ENCODE results near the gene ABCA13.

Gene ABCA13

DNA sequence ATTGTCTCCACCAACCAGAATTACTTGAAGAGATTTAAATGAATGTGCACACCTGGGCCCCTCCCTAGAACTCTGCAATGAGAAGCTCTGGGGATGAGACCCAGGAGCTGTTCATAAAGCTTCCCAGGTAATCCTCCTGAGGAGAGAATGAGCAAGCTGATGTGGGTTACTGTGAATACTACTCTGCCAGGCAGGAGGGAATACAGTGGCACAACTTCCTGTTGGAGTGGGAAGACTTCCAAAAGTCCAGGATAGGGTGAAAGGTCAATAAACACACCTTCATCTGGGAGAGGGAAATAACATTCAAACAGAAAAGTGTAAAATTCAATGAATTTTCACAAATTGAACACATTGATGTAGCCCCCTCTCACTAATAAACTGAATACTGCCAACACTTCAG, 351.4 kb downstream of the ABCA13 start:
- no peak overlapping the region for H3K4me3 ChIP-seq (ENCODE audit: low read length)
- TF ChIP-seq, protein P1, sequence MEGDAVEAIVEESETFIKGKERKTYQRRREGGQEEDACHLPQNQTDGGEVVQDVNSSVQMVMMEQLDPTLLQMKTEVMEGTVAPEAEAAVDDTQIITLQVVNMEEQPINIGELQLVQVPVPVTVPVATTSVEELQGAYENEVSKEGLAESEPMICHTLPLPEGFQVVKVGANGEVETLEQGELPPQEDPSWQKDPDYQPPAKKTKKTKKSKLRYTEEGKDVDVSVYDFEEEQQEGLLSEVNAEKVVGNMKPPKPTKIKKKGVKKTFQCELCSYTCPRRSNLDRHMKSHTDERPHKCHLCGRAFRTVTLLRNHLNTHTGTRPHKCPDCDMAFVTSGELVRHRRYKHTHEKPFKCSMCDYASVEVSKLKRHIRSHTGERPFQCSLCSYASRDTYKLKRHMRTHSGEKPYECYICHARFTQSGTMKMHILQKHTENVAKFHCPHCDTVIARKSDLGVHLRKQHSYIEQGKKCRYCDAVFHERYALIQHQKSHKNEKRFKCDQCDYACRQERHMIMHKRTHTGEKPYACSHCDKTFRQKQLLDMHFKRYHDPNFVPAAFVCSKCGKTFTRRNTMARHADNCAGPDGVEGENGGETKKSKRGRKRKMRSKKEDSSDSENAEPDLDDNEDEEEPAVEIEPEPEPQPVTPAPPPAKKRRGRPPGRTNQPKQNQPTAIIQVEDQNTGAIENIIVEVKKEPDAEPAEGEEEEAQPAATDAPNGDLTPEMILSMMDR (conservative IDR thresholded peaks at IDR 0.05; ENCODE audit: low read length) = no peak
- DNase-seq (ENCODE audit: low read depth) = no peak

DNA sequence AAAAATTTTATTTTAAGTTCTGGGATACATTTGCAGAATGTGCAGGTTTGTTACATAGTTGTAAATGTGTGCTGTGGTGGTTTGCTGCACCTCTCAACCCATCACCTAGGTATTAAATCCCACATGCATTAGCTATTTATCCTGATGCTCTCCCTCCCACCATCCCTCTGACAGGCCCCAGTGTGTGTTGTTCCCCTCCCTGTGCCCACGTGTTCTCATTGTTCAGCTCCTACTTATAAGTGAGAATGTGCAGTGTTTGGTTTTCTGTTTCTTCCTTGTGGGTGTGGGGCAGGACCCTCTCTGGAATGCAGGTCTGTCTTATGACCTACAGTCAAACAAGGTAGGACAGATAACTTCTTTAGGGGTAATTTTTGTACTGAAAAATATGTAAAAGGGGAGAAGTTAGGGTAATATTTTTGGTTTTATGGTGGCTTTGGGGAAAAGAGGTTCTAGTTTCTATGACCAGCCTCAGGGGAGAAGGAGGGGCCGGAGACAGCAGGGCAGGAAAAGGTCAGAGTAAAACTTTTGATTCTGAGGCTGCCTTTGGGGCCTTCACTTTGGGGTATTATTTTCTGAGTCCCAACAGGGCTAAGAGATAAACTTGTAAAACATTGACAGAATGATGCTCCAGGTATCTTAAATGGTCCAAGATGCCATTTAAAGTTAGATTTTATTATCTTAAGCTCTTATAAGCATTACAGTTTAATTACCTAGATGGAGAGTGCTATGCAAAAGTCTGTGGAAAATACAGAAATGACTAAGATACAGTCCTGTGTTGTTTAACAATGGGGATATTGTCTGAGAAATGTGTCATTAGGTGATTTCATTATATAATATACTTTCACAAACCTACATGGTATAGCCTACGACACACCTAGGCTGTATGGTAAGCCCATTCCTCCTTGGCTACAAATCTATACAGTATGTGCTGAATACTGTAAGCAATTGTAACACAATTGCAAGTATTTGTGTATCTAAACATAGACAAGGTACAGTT, 354.8 kb downstream of the ABCA13 start:
- TF ChIP-seq, protein P1 (conservative IDR thresholded peaks at IDR 0.05; ENCODE audit: low read length) = no peak
- H3K4me3 ChIP-seq (ENCODE audit: low read length) = no peak overlapping the region
- no peak for DNase-seq (ENCODE audit: low read depth)

DNA sequence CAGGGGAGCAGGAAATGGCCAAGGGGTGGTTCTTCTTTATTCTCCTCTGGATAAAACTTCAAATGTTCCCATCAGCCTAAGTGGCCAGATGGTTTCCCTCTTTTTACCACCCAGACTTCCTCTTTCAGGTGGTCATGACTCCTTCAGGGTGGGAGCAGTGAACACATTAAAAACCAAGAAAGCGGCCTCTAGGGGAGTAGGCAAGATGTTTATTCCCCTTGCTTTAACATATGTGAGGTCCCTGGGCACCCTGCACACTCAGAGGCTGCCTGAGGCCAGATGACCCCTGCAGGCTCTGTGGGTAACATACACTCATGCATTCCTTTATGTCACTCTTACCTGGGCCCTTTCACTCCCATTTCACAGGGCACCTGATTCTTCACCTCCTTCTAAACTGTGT, 357.4 kb downstream of the ABCA13 start:
- H3K4me3 ChIP-seq (ENCODE audit: low read length) = no peak overlapping the region
- DNase-seq (ENCODE audit: low read depth) = no peak
- TF ChIP-seq, protein P1 (conservative IDR thresholded peaks at IDR 0.05; ENCODE audit: low read length) = no peak

DNA sequence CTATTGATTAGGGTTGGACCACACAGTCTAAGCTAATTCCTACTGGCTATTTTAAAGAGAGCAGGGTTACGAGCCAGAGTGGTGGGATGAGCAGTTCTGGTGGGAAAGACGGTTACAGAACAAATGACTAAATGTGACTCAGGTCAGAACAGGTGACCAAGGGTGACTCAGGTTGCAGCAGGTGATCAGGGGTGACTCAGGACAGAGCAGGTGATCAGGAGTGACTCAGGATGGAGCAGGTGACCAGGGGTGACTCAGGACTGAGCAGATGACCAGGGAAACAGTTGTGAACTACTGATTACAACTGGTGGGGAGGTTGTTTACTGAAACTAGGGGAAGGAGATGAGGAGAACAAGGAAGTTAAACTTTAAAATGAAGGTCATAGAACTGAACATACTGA, 366.3 kb downstream of the ABCA13 start:
- no peak for DNase-seq (ENCODE audit: low read depth)
- TF ChIP-seq, protein P1 (conservative IDR thresholded peaks at IDR 0.05; ENCODE audit: low read length) = no peak
- no peak overlapping the region for H3K4me3 ChIP-seq (ENCODE audit: low read length)

DNA sequence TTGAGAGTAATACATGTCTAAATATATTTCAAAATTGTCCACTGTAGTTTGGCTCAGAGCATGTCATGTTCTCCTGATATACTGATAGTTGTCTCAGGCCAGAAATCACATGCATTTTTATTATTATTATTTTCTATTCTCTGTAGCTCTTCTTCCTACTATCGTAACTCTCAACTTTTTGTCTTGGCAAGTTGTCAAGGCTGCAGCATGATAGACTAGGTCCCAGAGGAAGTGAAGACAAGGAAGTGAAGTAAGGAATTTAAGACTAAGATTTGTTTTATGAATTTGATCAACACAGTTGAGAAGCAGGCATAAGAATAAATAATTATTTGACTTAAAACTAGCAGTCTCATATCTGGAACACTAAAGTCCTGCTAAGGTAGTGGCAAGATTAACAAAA, 369.5 kb downstream of the ABCA13 start:
- TF ChIP-seq, protein P1 (conservative IDR thresholded peaks at IDR 0.05; ENCODE audit: low read length) = no peak
- no peak overlapping the region for H3K4me3 ChIP-seq (ENCODE audit: low read length)

DNA sequence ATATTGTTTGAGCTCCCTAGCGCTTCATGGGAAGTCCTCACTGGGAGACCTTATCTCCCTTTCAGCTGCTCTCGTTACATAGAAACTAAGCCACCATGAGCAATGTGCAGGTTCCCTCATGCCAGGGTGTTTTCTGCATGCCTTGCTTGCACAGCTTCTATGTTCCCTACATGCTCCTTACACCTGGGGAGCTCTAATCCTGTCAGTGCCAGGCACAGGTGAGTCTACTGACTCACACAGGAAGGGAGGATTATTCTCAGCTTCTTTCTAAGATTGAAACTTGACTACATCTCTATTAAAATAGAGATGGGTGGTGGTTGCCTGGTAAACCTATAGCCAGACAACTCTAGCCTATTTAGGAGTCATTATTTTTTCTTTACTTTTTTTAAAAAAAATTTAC, 377.4 kb downstream of the ABCA13 start:
- DNase-seq (ENCODE audit: low read depth) = no peak
- TF ChIP-seq, protein P1 (conservative IDR thresholded peaks at IDR 0.05; ENCODE audit: low read length) = no peak
- H3K4me3 ChIP-seq (ENCODE audit: low read length) = no peak overlapping the region

More for the DNA sequence above, 369.5 kb downstream of the ABCA13 start:
- DNase-seq (ENCODE audit: low read depth) = no peak

DNA sequence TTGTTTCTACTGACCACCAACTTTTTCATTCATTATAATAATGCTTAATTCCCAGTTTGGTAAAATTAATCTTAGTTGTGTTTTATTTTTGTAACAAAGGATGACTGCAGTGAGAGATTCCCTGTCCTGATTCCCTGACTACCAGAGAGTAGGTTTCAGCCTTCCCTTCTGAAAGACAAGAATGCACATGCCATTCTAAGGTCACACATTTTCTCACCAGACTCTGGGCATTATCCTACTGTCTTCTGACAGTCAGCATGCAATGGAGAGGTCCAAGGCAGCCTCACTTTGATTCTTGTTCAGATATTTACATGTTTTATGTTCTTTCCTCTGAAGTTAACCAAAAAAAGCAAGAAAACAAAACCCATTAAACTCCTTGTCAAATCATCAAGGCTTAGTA, 380.4 kb downstream of the ABCA13 start:
- DNase-seq (ENCODE audit: low read depth) = no peak
- TF ChIP-seq, protein P1 (conservative IDR thresholded peaks at IDR 0.05; ENCODE audit: low read length) = no peak

More for the DNA sequence above, 380.4 kb downstream of the ABCA13 start:
- no peak overlapping the region for H3K4me3 ChIP-seq (ENCODE audit: low read length)
